PC-3 (cell line): ENCODE results near the gene PLVAP.

Experiments used
- EZH2 ChIP-seq: fragments of 300-600 bp; sonication (generic); IDR thresholded peaks from one replicate; pipeline ENCODE4 v1.6.1; 2017; ENCODE audit warnings: antibody characterized with exemption, mild to moderate bottlenecking, low read length; ENCODE audit not compliant: unreplicated experiment
- TF ChIP-seq, protein P1 (sequence below): fragments of 300-600 bp; sonication (generic); conservative IDR thresholded peaks from 2 replicates; pipeline ENCODE4 v1.5.1; 2017; ENCODE audit warnings: antibody characterized with exemption, low read depth, mild to moderate bottlenecking, low read length

DNA sequence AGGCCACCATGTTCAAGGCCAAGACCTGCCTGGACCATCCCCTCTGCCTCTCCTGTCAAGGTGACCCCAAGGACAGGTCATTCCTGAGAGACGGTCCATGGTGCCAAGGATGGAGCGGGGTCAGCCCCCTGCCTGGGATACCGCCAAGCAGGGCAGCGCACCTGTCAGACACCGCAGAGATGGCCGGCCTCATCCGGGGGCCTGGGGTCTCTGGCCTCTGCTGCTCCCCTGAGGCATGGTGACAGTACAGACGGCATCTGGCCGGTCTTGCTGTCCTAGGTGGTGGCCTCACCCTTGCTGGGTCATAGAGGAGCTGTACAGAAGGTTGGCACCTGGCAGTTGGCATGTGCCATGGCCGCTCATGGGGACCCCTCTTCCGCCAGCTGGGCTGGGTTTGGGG lies 56.7 kb downstream of the PLVAP start:
- TF ChIP-seq, protein P1, sequence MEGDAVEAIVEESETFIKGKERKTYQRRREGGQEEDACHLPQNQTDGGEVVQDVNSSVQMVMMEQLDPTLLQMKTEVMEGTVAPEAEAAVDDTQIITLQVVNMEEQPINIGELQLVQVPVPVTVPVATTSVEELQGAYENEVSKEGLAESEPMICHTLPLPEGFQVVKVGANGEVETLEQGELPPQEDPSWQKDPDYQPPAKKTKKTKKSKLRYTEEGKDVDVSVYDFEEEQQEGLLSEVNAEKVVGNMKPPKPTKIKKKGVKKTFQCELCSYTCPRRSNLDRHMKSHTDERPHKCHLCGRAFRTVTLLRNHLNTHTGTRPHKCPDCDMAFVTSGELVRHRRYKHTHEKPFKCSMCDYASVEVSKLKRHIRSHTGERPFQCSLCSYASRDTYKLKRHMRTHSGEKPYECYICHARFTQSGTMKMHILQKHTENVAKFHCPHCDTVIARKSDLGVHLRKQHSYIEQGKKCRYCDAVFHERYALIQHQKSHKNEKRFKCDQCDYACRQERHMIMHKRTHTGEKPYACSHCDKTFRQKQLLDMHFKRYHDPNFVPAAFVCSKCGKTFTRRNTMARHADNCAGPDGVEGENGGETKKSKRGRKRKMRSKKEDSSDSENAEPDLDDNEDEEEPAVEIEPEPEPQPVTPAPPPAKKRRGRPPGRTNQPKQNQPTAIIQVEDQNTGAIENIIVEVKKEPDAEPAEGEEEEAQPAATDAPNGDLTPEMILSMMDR = no peak
- TF ChIP-seq EZH2 = no peak
